ENCODE data around the gene VEZT. TPM values are rescaled to one million over a fixed set of nuclear protein-coding genes. Genes with fewer than 3 reads are reported as not detected.

The VEZT gene
- total RNA-seq, 1 donor from 2014 or later: 79.1 TPM

DNA sequence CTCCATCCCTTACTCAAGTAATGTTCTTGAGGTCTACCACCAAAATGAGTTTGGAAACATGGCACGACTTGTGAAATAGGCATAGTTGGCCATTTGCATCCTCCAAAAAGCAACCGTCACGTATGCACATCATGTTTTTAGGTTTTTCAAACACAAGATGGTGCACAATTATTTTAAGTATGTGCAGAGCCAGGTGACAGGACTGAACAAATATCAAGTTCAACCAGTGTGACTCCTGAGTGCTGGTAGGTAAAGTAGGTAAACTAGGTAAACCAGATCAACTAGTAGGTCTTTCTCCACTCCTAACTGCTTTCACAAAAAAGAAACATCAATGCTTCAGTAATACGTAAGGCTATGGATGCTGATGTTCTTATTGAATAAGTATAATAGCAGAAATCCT is 39.5 kb upstream of the VEZT start:
- TF ChIP-seq, protein P1, sequence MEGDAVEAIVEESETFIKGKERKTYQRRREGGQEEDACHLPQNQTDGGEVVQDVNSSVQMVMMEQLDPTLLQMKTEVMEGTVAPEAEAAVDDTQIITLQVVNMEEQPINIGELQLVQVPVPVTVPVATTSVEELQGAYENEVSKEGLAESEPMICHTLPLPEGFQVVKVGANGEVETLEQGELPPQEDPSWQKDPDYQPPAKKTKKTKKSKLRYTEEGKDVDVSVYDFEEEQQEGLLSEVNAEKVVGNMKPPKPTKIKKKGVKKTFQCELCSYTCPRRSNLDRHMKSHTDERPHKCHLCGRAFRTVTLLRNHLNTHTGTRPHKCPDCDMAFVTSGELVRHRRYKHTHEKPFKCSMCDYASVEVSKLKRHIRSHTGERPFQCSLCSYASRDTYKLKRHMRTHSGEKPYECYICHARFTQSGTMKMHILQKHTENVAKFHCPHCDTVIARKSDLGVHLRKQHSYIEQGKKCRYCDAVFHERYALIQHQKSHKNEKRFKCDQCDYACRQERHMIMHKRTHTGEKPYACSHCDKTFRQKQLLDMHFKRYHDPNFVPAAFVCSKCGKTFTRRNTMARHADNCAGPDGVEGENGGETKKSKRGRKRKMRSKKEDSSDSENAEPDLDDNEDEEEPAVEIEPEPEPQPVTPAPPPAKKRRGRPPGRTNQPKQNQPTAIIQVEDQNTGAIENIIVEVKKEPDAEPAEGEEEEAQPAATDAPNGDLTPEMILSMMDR (conservative IDR thresholded peaks at IDR 0.05): no peak

DNA sequence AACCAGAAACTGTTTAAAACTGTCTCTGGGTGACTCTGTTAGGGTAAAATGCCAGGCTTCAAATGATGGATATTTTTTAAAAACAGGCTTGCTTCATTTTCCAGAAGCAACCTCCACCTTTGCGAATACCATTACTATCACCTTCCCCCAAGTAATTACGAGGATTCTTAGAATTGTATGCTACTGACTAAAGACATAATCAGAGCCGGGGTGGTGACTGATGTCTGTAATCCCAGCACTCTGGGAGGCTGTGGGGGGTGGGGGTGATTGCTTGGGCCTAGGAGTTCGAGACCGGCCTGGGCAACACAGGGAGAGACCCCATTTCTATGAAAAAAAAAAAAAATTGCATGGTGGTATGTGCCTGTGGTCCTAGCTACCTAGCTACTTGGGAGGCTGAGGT is 38.6 kb upstream of the VEZT start:
- H3K36me3 Mint-ChIP-seq (ENCODE audit: low read depth): no peaks in the 10 kb centered on the region
- H3K4me3 Mint-ChIP-seq: no peak overlapping the region
- DNase-seq (ENCODE audit: low read depth, low spot score): no peak
- no peaks in the 10 kb centered on the region for H3K9me3 Mint-ChIP-seq
- no peaks in the 10 kb centered on the region for H3K27me3 Mint-ChIP-seq (ENCODE audit: low read depth)
- TF ChIP-seq, protein P1 (conservative IDR thresholded peaks at IDR 0.05): no peak
- H3K4me1 Mint-ChIP-seq: no peaks in the 10 kb centered on the region
- H3K27ac Mint-ChIP-seq (ENCODE audit: unreplicated experiment): no peak overlapping the region

More for the DNA sequence above, 39.5 kb upstream of the VEZT start:
- DNase-seq (ENCODE audit: low read depth, low spot score): no peak
- Mint-ChIP-seq H3K27ac (ENCODE audit: unreplicated experiment) (no peak overlapping the region), H3K4me3 (no peak overlapping the region), H3K4me1 (no peaks in the 10 kb centered on the region), H3K27me3 (ENCODE audit: low read depth) (no peaks in the 10 kb centered on the region), H3K9me3 (no peaks in the 10 kb centered on the region), H3K36me3 (ENCODE audit: low read depth) (no peaks in the 10 kb centered on the region)

DNA sequence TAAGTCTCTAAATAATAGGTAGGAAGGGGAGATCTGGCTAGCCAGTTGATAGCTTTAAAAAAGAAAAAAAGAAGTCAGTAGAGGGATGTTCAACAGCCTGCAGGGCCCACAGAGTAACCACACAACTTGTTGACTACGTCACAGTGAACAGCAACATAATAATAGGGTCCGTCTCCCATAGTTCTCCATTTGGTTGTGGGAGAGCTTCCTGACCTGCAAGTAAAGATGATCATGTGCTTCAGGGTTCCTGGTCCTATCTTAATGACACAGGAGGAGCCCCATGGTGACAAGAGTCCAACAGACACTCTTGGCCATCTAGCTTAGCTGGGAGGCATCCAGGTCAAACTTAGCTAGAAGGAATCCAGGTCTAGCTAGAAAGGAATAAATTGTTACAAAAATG is 36.5 kb upstream of the VEZT start:
- Mint-ChIP-seq H3K36me3 (ENCODE audit: low read depth) (peaks cover 4% of the 10 kb centered on the region), H3K27me3 (ENCODE audit: low read depth) (no peaks in the 10 kb centered on the region), H3K9me3 (no peaks in the 10 kb centered on the region), H3K4me3 (no peak overlapping the region), H3K4me1 (no peaks in the 10 kb centered on the region), H3K27ac (ENCODE audit: unreplicated experiment) (no peak overlapping the region)
- TF ChIP-seq, protein P1 (conservative IDR thresholded peaks at IDR 0.05): no peak
- DNase-seq (ENCODE audit: low read depth, low spot score): no peak

DNA sequence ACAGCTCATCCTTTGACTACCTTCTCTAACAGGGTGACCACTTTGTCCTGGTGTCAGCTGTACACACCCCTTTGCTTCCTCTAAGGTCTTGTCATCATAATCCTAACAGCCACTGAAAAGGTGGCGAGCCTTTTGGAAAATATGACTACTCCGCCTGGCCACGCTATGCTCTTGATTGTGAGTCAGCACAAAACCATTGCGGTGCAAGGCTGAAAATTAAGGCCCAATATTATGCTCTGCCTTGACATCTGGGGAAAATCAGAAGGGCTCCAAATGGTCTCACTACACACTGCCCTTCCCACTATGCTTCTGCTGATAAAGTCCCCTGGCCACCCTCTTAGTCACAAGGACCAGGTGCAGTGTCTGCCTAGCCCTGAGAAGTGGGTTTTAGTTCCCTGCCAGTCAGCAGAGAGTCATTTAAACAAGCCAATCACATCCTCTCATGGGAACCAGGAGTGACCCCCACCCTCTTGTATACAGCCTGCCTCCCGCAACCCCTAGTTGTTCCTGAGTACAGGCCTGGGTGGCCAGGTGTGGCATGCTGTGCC is 34.7 kb upstream of the VEZT start:
- no peaks in the 10 kb centered on the region for H3K9me3 Mint-ChIP-seq
- DNase-seq (ENCODE audit: low read depth, low spot score): no peak
- TF ChIP-seq, protein P1 (conservative IDR thresholded peaks at IDR 0.05): no peak
- H3K4me3 Mint-ChIP-seq: no peak overlapping the region
- H3K27ac Mint-ChIP-seq (ENCODE audit: unreplicated experiment): peak overlapping the region; percentile 12
- H3K4me1 Mint-ChIP-seq: peaks cover 1% of the 10 kb centered on the region
- H3K27me3 Mint-ChIP-seq (ENCODE audit: low read depth): no peaks in the 10 kb centered on the region
- peaks cover 4% of the 10 kb centered on the region for H3K36me3 Mint-ChIP-seq (ENCODE audit: low read depth)

DNA sequence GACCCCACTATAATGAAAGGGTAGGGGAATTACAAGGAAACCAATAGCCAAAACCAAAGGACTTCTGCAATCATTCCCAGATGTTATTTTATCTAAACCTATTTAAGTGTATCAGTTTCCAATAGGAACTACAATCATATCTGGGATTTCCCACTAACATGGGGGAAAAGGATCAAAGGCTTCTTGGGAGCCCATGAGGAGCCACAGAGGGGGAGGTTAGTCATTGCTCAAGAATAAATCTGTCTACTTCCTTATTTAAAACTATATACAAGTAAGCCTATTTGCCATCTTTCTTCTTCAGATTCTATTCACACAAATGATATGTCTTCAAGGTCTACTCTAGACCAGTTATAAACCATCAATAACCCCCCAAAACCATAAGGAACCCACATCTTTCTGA is 33.5 kb upstream of the VEZT start:
- H3K27me3 Mint-ChIP-seq (ENCODE audit: low read depth): no peaks in the 10 kb centered on the region
- H3K36me3 Mint-ChIP-seq (ENCODE audit: low read depth): peaks cover 4% of the 10 kb centered on the region
- no peaks in the 10 kb centered on the region for H3K9me3 Mint-ChIP-seq
- H3K27ac Mint-ChIP-seq (ENCODE audit: unreplicated experiment): no peak overlapping the region
- no peak for DNase-seq (ENCODE audit: low read depth, low spot score)
- no peak overlapping the region for H3K4me3 Mint-ChIP-seq
- TF ChIP-seq, protein P1 (conservative IDR thresholded peaks at IDR 0.05): no peak
- peaks cover 8% of the 10 kb centered on the region for H3K4me1 Mint-ChIP-seq

Data from neural crest cell (in vitro differentiated cells).